ENCODE data around the gene TP73. TPM values are rescaled to one million over a fixed set of nuclear protein-coding genes. Genes with fewer than 3 reads are reported as not detected.

Gene TP73
- total RNA-seq, 1 experiment from 2014 or later = 19.2 TPM

DNA sequence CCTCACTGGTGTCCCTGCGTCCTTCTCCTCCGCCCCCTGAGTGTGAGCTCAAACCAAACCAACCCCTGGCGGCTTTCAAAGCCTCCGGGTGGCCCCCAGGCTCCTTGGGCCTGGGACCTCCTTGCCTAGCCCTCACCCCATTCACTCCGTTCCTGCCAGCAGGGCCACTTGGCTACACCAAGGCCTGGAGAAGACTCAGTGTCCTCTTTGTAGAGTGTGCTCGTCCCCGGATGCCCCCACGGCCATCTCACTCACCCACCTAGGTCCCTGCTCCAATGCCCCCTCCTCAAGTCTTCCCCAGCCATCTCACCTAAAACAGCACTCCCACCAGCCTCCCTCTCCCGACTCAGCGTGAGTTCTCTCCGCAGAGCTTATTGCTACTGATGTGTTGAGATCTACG is 92.8 kb downstream of the TP73 start:
- Histone ChIP-seq H3K36me3 (ENCODE audit: control insufficient read depth in 1 of 2, insufficient read depth in 2 of 2, low read length in 2 of 2) (no peaks in the 10 kb centered on the region), H3K27ac (ENCODE audit: low read depth, low read length) (no peak overlapping the region), H4K20me1 (ENCODE audit: insufficient read depth) (no peaks in the 10 kb centered on the region), H3K27me3 (ENCODE audit: insufficient read depth, low read length) (no peaks in the 10 kb centered on the region), H2AFZ (ENCODE audit: low read depth, low read length, poor library complexity, severe bottlenecking) (no peak overlapping the region), H3K9ac (ENCODE audit: low read length) (no peak overlapping the region), H3K79me2 (ENCODE audit: insufficient read depth, low read length) (no peaks in the 10 kb centered on the region), H3K4me2 (ENCODE audit: low read length) (no peak overlapping the region), H3K9me3 (ENCODE audit: control insufficient read depth in 1 of 2, insufficient read depth in 1 of 2, low read depth in 1 of 2, low read length in 2 of 2) (no peaks in the 10 kb centered on the region), H3K4me3 (replicated peaks in 1 of 2; ENCODE audit: low read depth in 1 of 2, low read length in 2 of 2) (no peak overlapping the region), H3K4me1 (ENCODE audit: control insufficient read depth in 1 of 2, insufficient read depth in 2 of 2, low read length in 2 of 2) (no peaks in the 10 kb centered on the region), H3K9me2 (ENCODE audit: insufficient read depth) (no peaks in the 10 kb centered on the region)
- no TSS peak for BruUV-seq (replicated peaks)
- TF ChIP-seq CEBPB (IDR thresholded peaks at IDR 0.05; ENCODE audit: low read depth) (no peak), YY1 (IDR thresholded peaks at IDR 0.05; ENCODE audit: extremely low read depth, insufficient replicate concordance, low read depth, low read length) (no peak), SIN3A (IDR thresholded peaks at IDR 0.05; ENCODE audit: low read depth) (no peak), EZH2phosphoT487 (IDR thresholded peaks at IDR 0.05; ENCODE audit: borderline replicate concordance) (no peak), SRF (IDR thresholded peaks at IDR 0.05; ENCODE audit: low read depth) (no peak), ZFX (IDR thresholded peaks at IDR 0.05) (no peak), ELF1 (IDR thresholded peaks at IDR 0.05; ENCODE audit: borderline replicate concordance, low read depth) (no peak)
- TF ChIP-seq, protein P1, sequence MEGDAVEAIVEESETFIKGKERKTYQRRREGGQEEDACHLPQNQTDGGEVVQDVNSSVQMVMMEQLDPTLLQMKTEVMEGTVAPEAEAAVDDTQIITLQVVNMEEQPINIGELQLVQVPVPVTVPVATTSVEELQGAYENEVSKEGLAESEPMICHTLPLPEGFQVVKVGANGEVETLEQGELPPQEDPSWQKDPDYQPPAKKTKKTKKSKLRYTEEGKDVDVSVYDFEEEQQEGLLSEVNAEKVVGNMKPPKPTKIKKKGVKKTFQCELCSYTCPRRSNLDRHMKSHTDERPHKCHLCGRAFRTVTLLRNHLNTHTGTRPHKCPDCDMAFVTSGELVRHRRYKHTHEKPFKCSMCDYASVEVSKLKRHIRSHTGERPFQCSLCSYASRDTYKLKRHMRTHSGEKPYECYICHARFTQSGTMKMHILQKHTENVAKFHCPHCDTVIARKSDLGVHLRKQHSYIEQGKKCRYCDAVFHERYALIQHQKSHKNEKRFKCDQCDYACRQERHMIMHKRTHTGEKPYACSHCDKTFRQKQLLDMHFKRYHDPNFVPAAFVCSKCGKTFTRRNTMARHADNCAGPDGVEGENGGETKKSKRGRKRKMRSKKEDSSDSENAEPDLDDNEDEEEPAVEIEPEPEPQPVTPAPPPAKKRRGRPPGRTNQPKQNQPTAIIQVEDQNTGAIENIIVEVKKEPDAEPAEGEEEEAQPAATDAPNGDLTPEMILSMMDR (IDR thresholded peaks at IDR 0.05 in 2 of 3, conservative IDR thresholded peaks at IDR 0.05 in 1 of 3; ENCODE audit: borderline replicate concordance in 1 of 3, insufficient read depth in 1 of 3, low read depth in 2 of 3, low read length in 2 of 3) = no peak
- TF ChIP-seq, protein P2, sequence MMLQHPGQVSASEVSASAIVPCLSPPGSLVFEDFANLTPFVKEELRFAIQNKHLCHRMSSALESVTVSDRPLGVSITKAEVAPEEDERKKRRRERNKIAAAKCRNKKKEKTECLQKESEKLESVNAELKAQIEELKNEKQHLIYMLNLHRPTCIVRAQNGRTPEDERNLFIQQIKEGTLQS (IDR thresholded peaks at IDR 0.05) = no peak
- TF ChIP-seq, protein P3, sequence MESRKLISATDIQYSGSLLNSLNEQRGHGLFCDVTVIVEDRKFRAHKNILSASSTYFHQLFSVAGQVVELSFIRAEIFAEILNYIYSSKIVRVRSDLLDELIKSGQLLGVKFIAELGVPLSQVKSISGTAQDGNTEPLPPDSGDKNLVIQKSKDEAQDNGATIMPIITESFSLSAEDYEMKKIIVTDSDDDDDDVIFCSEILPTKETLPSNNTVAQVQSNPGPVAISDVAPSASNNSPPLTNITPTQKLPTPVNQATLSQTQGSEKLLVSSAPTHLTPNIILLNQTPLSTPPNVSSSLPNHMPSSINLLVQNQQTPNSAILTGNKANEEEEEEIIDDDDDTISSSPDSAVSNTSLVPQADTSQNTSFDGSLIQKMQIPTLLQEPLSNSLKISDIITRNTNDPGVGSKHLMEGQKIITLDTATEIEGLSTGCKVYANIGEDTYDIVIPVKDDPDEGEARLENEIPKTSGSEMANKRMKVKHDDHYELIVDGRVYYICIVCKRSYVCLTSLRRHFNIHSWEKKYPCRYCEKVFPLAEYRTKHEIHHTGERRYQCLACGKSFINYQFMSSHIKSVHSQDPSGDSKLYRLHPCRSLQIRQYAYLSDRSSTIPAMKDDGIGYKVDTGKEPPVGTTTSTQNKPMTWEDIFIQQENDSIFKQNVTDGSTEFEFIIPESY (IDR thresholded peaks at IDR 0.05; ENCODE audit: extremely low read depth, insufficient replicate concordance, low read length) = no peak
- TF ChIP-seq, protein P4, sequence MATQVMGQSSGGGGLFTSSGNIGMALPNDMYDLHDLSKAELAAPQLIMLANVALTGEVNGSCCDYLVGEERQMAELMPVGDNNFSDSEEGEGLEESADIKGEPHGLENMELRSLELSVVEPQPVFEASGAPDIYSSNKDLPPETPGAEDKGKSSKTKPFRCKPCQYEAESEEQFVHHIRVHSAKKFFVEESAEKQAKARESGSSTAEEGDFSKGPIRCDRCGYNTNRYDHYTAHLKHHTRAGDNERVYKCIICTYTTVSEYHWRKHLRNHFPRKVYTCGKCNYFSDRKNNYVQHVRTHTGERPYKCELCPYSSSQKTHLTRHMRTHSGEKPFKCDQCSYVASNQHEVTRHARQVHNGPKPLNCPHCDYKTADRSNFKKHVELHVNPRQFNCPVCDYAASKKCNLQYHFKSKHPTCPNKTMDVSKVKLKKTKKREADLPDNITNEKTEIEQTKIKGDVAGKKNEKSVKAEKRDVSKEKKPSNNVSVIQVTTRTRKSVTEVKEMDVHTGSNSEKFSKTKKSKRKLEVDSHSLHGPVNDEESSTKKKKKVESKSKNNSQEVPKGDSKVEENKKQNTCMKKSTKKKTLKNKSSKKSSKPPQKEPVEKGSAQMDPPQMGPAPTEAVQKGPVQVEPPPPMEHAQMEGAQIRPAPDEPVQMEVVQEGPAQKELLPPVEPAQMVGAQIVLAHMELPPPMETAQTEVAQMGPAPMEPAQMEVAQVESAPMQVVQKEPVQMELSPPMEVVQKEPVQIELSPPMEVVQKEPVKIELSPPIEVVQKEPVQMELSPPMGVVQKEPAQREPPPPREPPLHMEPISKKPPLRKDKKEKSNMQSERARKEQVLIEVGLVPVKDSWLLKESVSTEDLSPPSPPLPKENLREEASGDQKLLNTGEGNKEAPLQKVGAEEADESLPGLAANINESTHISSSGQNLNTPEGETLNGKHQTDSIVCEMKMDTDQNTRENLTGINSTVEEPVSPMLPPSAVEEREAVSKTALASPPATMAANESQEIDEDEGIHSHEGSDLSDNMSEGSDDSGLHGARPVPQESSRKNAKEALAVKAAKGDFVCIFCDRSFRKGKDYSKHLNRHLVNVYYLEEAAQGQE (IDR thresholded peaks at IDR 0.05; ENCODE audit: low read depth) = no peak
- TF ChIP-seq, protein P5, sequence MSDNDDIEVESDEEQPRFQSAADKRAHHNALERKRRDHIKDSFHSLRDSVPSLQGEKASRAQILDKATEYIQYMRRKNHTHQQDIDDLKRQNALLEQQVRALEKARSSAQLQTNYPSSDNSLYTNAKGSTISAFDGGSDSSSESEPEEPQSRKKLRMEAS (IDR thresholded peaks at IDR 0.05) = no peak
- ATAC-seq (no peak), DNase-seq (ENCODE audit: low read depth, low spot score) (no peak)
- ChIA-PET CTCF (interaction anchor here (1.6 kb wide), 1 partner anchor 292 kb away, joined by 4 read pairs; no protein-coding TSS in a partner anchor), RAD21 (ENCODE audit: low non-redundant PET in 1 of 2, low total read pairs in 2 of 2, uncharacterized antibody in 2 of 2, unreplicated experiment in 2 of 2) (no interaction called here), POLR2A (no interaction called here)
- intact Hi-C loops (cut with micrococcal nuclease) = no loop called here
